Activated CD8-positive, alpha-beta T cell treated with anti-CD3 and anti-CD28 coated beads, Interleukin-2, amount 10 ng/mL, durations not matched to agents 7 days and 5 days (primary cell): Measurements from ENCODE around the gene GGNBP2. TPM values are rescaled to one million over a fixed set of nuclear protein-coding genes. Genes with fewer than 3 reads are reported as not detected.

Experiments used
- ATAC-seq: fragments of 150-1000 bp; cut with Tn5 transposase; one replicate; pipeline ENCODE4 v1.10.0; 2021; ENCODE audit warnings: moderate library complexity
- CTCF ChIA-PET: fragments of 350-600 bp; sonication (Branson Sonifier 250); formaldehyde crosslinking; loops from one replicate; lab custom pipeline; 2021; ENCODE audit warnings: antibody characterized with exemption; lab: Charles Lee
- POLR2A ChIA-PET: fragments of 350-600 bp; sonication (Branson Sonifier 250); formaldehyde crosslinking; loops from one replicate; lab custom pipeline; 2021; ENCODE audit warnings: antibody characterized with exemption; lab: Charles Lee
- DNase-seq: peaks from one replicate; pipeline ENCODE4 v3.0.0-alpha.2; 2020
- H3K27ac Mint-ChIP-seq: one replicate; pipeline ENCODE4 v1.8.0; 2021; ENCODE audit warnings: mild to moderate bottlenecking, mixed read lengths
- H3K27me3 Mint-ChIP-seq: one replicate; pipeline ENCODE4 v1.8.0; 2021; ENCODE audit warnings: low read depth, mixed read lengths
- H3K36me3 Mint-ChIP-seq: one replicate; pipeline ENCODE4 v1.8.0; 2021; ENCODE audit warnings: low read depth, mixed read lengths
- H3K4me1 Mint-ChIP-seq: one replicate; pipeline ENCODE4 v1.8.0; 2021; ENCODE audit warnings: low read depth, mixed read lengths
- H3K4me3 Mint-ChIP-seq: one replicate; pipeline ENCODE4 v1.8.0; 2021; ENCODE audit warnings: mild to moderate bottlenecking, mixed read lengths
- H3K9me3 Mint-ChIP-seq: one replicate; pipeline ENCODE4 v1.8.0; 2022; ENCODE audit warnings: mixed read lengths; ENCODE audit not compliant: insufficient read depth
- total RNA-seq, 2 experiments: library from RNA; stranded (reverse); gene quantifications; one replicate each; pipeline ENCODE4 v1.2.3, GENCODE V29; 2021

The GGNBP2 gene
- total RNA-seq, 2 experiments from 2014 or later: 112 to 122 TPM

GRCh38 chr17:36576793-36577192, 32.1 kb downstream of the GGNBP2 start:
- ATAC-seq (no peak), DNase-seq (no peak)
- Mint-ChIP-seq H3K4me1 (peaks cover 5% of the 10 kb centered on the region), H3K36me3 (peaks cover 63% of the 10 kb centered on the region), H3K27ac (peak overlapping the region; percentile 39), H3K9me3 (no peaks in the 10 kb centered on the region), H3K27me3 (no peaks in the 10 kb centered on the region), H3K4me3 (no peak overlapping the region)
- CTCF ChIA-PET: no interaction called here
- POLR2A ChIA-PET: interaction anchor here (1.3 kb wide), 1 partner anchor 15 kb away, joined by 3 read pairs; the partner anchor contains the start of gene DHRS11

GRCh38 chr17:36578671-36579070, 34.0 kb downstream of the GGNBP2 start:
- H3K27me3 Mint-ChIP-seq: no peaks in the 10 kb centered on the region
- ChIA-PET POLR2A (interaction anchor here (1.2 kb wide), 1 partner anchor 43 kb away, joined by 3 read pairs; no protein-coding TSS in a partner anchor), CTCF (interaction anchor here (0.8 to 1.7 kb wide), 3 partner anchors 11 to 32 kb away, joined by 3 to 5 read pairs (median 3); no protein-coding TSS in a partner anchor)

GRCh38 chr17:36583787-36584186, 39.1 kb downstream of the GGNBP2 start:
- POLR2A ChIA-PET: interaction anchor here (0.6 to 1.3 kb wide), 3 partner anchors 9 to 1071 kb away, joined by 3 read pairs; partner anchors contain the start of gene MRM1
- CTCF ChIA-PET: interaction anchor here (1.2 kb wide), 1 partner anchor 19 kb away, joined by 5 read pairs; no protein-coding TSS in a partner anchor
- peaks cover 59% of the 10 kb centered on the region for H3K36me3 Mint-ChIP-seq

More at GRCh38 chr17:36578671-36579070, 34.0 kb downstream of the GGNBP2 start:
- Mint-ChIP-seq H3K36me3 (peaks cover 55% of the 10 kb centered on the region), H3K4me3 (no peak overlapping the region), H3K4me1 (peaks cover 2% of the 10 kb centered on the region), H3K9me3 (no peaks in the 10 kb centered on the region), H3K27ac (no peak overlapping the region)
- ATAC-seq: no peak
- DNase-seq: no peak

GRCh38 chr17:36586138-36586537, 41.4 kb downstream of the GGNBP2 start:
- H3K27me3 Mint-ChIP-seq: no peaks in the 10 kb centered on the region
- no peaks in the 10 kb centered on the region for H3K9me3 Mint-ChIP-seq
- ATAC-seq (no peak), DNase-seq (no peak)
- H3K4me3 Mint-ChIP-seq: no peak overlapping the region
- H3K4me1 Mint-ChIP-seq: peaks cover 24% of the 10 kb centered on the region
- peaks cover 60% of the 10 kb centered on the region for H3K36me3 Mint-ChIP-seq
- ChIA-PET POLR2A (no interaction called here), CTCF (no interaction called here)
- no peak overlapping the region for H3K27ac Mint-ChIP-seq

More at GRCh38 chr17:36583787-36584186, 39.1 kb downstream of the GGNBP2 start:
- Mint-ChIP-seq H3K4me3 (no peak overlapping the region), H3K4me1 (peaks cover 2% of the 10 kb centered on the region), H3K9me3 (no peaks in the 10 kb centered on the region), H3K27ac (no peak overlapping the region), H3K27me3 (no peaks in the 10 kb centered on the region)
- ATAC-seq: no peak
- no peak for DNase-seq

- peak; percentile 44 for DNase-seq
- Mint-ChIP-seq H3K4me1 (peaks cover 46% of the 10 kb centered on the region), H3K27ac (peak overlapping the region; percentile 58), H3K36me3 (peaks cover 44% of the 10 kb centered on the region), H3K9me3 (no peaks in the 10 kb centered on the region), H3K27me3 (no peaks in the 10 kb centered on the region), H3K4me3 (no peak overlapping the region)
- ChIA-PET POLR2A (interaction anchor here (1.0 kb wide), 1 partner anchor 12 kb away, joined by 3 read pairs; no protein-coding TSS in a partner anchor), CTCF (interaction anchor here (1.4 to 8.6 kb wide), 2 partner anchors 11 to 12 kb away, joined by 3 to 70 read pairs; partner anchors contain the start of gene MRM1)
- ATAC-seq: peak; percentile 41
Observed at GRCh38 chr17:36590082-36590481, 45.4 kb downstream of the GGNBP2 start.

GRCh38 chr17:36591434-36592315, 47.0 kb downstream of the GGNBP2 start, which contains the start of gene DHRS11:
Gene DHRS11, plus strand, starts transcription at chr17:36591879. Its CDS starts 131 bp downstream, at chr17:36592010.
- peak; percentile 96 for ATAC-seq
- ChIA-PET CTCF (interaction anchor here (1.0 to 8.6 kb wide), 2 partner anchors 11 to 35 kb away, joined by 3 to 70 read pairs; partner anchors contain the start of gene MRM1), POLR2A (interaction anchor here (1.2 to 3.6 kb wide), 2 partner anchors 10 to 14 kb away, joined by 3 to 22 read pairs; partner anchors contain the start of gene MRM1)
- Mint-ChIP-seq H3K4me1 (peaks cover 46% of the 10 kb centered on the region), H3K27me3 (no peaks in the 10 kb centered on the region), H3K27ac (peak within 1 kb of the TSS; percentile 61), H3K9me3 (no peaks in the 10 kb centered on the region), H3K4me3 (peak within 1 kb of the TSS; percentile 66), H3K36me3 (peaks cover 35% of the 10 kb centered on the region)
- DNase-seq: peak; percentile 79

GRCh38 chr17:36592316-36592715, 47.6 kb downstream of the GGNBP2 start:
- ATAC-seq (no peak), DNase-seq (no peak)
- Mint-ChIP-seq H3K4me1 (peaks cover 46% of the 10 kb centered on the region), H3K4me3 (peak overlapping the region; percentile 57), H3K27me3 (no peaks in the 10 kb centered on the region), H3K27ac (no peak overlapping the region), H3K36me3 (peaks cover 31% of the 10 kb centered on the region), H3K9me3 (no peaks in the 10 kb centered on the region)
- ChIA-PET POLR2A (interaction anchor here (1.2 to 3.6 kb wide), 2 partner anchors 9 to 15 kb away, joined by 3 to 22 read pairs; partner anchors contain the start of gene MRM1), CTCF (interaction anchor here (1.0 to 8.6 kb wide), 2 partner anchors 10 to 36 kb away, joined by 3 to 70 read pairs; partner anchors contain the start of gene MRM1)

GRCh38 chr17:36592716-36593321, 48.1 kb downstream of the GGNBP2 start:
- Mint-ChIP-seq H3K27me3 (no peaks in the 10 kb centered on the region), H3K4me3 (peak overlapping the region; percentile 57), H3K4me1 (peaks cover 46% of the 10 kb centered on the region), H3K36me3 (peaks cover 26% of the 10 kb centered on the region), H3K27ac (no peak overlapping the region), H3K9me3 (no peaks in the 10 kb centered on the region)
- ChIA-PET POLR2A (interaction anchor here (0.6 to 3.6 kb wide), 3 partner anchors 9 to 47 kb away, joined by 3 to 22 read pairs (median 4); partner anchors contain the start of gene MRM1), CTCF (interaction anchor here (1.0 to 8.6 kb wide), 2 partner anchors 9 to 36 kb away, joined by 3 to 70 read pairs; partner anchors contain the start of gene MRM1)
- DNase-seq (no peak), ATAC-seq (no peak)

- ChIA-PET POLR2A (interaction anchor here (0.6 to 3.6 kb wide), 3 partner anchors 8 to 48 kb away, joined by 3 to 22 read pairs (median 4); partner anchors contain the start of gene MRM1), CTCF (interaction anchor here (8.6 kb wide), 1 partner anchor 9 kb away, joined by 70 read pairs; the partner anchor contains the start of gene MRM1)
- ATAC-seq: no peak
- Mint-ChIP-seq H3K27ac (no peak overlapping the region), H3K36me3 (peaks cover 18% of the 10 kb centered on the region), H3K4me3 (no peak overlapping the region), H3K4me1 (peaks cover 44% of the 10 kb centered on the region), H3K9me3 (no peaks in the 10 kb centered on the region), H3K27me3 (no peaks in the 10 kb centered on the region)
- DNase-seq: no peak
Observed at GRCh38 chr17:36593656-36594316, 49.1 kb downstream of the GGNBP2 start.

GRCh38 chr17:36594626-36595401, 50.1 kb downstream of the GGNBP2 start:
- Mint-ChIP-seq H3K4me3 (no peak overlapping the region), H3K9me3 (no peaks in the 10 kb centered on the region), H3K4me1 (peaks cover 36% of the 10 kb centered on the region), H3K36me3 (peaks cover 10% of the 10 kb centered on the region), H3K27ac (no peak overlapping the region), H3K27me3 (no peaks in the 10 kb centered on the region)
- POLR2A ChIA-PET: no interaction called here
- CTCF ChIA-PET: interaction anchor here (0.6 to 8.6 kb wide), 2 partner anchors 7 to 649 kb away, joined by 3 to 70 read pairs; partner anchors contain the start of gene MRM1
- DNase-seq: no peak
- ATAC-seq: no peak
